Ovary (tissue), 3 donors: Measurements from ENCODE around the gene ZNF681.

Source experiments
- POLR2A ChIP-seq: fragments of 450-650 bp; IDR thresholded peaks from one replicate; pipeline ENCODE4 v1.6.1; 2017; ENCODE audit warnings: antibody characterized with exemption, mild to moderate bottlenecking, moderate library complexity
- TF ChIP-seq, protein P1 (sequence below), 3 donors: fragments of 450-650 bp in 2 of 3; fragments of 200-600 bp in 1 of 3; IDR thresholded peaks; one replicate each; pipeline versions ENCODE4 v1.5.1 to v1.8.0; 2016 to 2022; ENCODE audit warnings: antibody characterized with exemption in 3 of 3, mild to moderate bottlenecking in 1 of 3
- donor health status: DM: no; HTN: no; CAD: no.

DNA sequence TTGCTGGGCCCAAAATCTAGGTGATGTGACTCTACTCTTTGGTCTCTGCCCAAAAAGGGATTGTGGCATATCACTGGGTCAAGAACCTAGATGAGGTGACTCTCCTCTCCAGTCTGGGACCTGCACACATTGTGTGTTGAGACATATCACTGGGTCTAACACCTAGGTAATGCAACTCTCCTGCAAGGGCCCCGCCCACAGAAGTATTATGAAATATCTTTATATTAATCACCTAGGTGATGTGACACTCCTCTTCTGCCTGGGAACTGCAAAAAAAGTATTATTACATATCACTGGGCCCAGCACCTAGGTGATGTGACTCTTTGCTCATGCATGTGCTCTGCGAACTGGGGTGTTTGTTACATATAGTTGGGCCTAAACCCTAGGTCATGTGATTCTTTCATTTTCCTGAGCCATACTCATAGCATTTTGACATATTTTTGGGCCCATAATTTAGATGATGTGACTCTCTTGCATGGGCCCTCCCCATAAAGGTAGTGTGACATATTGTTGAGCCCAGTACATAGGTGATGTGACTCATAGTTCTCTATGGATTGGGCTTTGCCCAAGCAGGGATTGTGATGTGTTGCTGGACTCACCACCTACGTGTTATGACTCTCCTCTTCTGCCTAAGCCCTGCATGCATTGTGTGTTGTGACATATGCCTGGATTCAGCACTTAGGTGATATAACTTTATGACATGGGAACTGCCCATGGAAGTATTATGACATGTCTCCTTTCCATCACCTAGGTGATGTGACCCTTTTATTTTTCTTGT lies 11.2 kb upstream of the ZNF681 start:
- TF ChIP-seq, protein P1, sequence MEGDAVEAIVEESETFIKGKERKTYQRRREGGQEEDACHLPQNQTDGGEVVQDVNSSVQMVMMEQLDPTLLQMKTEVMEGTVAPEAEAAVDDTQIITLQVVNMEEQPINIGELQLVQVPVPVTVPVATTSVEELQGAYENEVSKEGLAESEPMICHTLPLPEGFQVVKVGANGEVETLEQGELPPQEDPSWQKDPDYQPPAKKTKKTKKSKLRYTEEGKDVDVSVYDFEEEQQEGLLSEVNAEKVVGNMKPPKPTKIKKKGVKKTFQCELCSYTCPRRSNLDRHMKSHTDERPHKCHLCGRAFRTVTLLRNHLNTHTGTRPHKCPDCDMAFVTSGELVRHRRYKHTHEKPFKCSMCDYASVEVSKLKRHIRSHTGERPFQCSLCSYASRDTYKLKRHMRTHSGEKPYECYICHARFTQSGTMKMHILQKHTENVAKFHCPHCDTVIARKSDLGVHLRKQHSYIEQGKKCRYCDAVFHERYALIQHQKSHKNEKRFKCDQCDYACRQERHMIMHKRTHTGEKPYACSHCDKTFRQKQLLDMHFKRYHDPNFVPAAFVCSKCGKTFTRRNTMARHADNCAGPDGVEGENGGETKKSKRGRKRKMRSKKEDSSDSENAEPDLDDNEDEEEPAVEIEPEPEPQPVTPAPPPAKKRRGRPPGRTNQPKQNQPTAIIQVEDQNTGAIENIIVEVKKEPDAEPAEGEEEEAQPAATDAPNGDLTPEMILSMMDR (IDR thresholded peaks at IDR 0.05): no peak
- no peak for TF ChIP-seq POLR2A
